ENCODE measurements around the gene ATM.
"Not testable (repeated sequence)": the region's sequence is repeated elsewhere in the genome, so short reads cannot be mapped to it uniquely, and the experiment has no call there.

Gene ATM

GRCh38 chr11:108286370-108286769, 63.5 kb downstream of the ATM start:
- Histone ChIP-seq H3K27me3 (no peaks in the 10 kb centered on the region), H3K4me3 (ENCODE audit: low read depth, low read length) (no peak overlapping the region), H3K9me3 (no peaks in the 10 kb centered on the region), H3K36me3 (peaks cover 29% of the 10 kb centered on the region), H3K4me1 (no peaks in the 10 kb centered on the region)
- DNase-seq: no peak
- TF ChIP-seq CTCF (IDR thresholded peaks at IDR 0.05; ENCODE audit: low read depth, low read length): no peak

- H3K36me3 ChIP-seq: peaks cover 32% of the 10 kb centered on the region
Measured at GRCh38 chr11:108286956-108287355, 64.1 kb downstream of the ATM start.

GRCh38 chr11:108289066-108289465, 66.2 kb downstream of the ATM start:
- not testable (repeated sequence) for DNase-seq; H3K9me3 ChIP-seq; H3K27me3 ChIP-seq; H3K4me1 ChIP-seq; H3K4me3 ChIP-seq (ENCODE audit: low read depth, low read length)
- peaks cover 26% of the 10 kb centered on the region for H3K36me3 ChIP-seq

More at GRCh38 chr11:108286956-108287355, 64.1 kb downstream of the ATM start:
- no peak for TF ChIP-seq CTCF (IDR thresholded peaks at IDR 0.05; ENCODE audit: low read depth, low read length)
- Histone ChIP-seq H3K4me3 (ENCODE audit: low read depth, low read length) (no peak overlapping the region), H3K27me3 (no peaks in the 10 kb centered on the region), H3K9me3 (no peaks in the 10 kb centered on the region), H3K4me1 (no peaks in the 10 kb centered on the region)
- no peak for DNase-seq

- no peaks in the 10 kb centered on the region for H3K27me3 ChIP-seq
- TF ChIP-seq CTCF (IDR thresholded peaks at IDR 0.05; ENCODE audit: low read depth, low read length): no peak
- no peak for DNase-seq
- no peaks in the 10 kb centered on the region for H3K4me1 ChIP-seq
- H3K36me3 ChIP-seq: peaks cover 26% of the 10 kb centered on the region
- no peaks in the 10 kb centered on the region for H3K9me3 ChIP-seq
- no peak overlapping the region for H3K4me3 ChIP-seq (ENCODE audit: low read depth, low read length)
Measured at GRCh38 chr11:108289699-108290098, 66.8 kb downstream of the ATM start.

- TF ChIP-seq CTCF (IDR thresholded peaks at IDR 0.05; ENCODE audit: low read depth, low read length): no peak
- H3K36me3 ChIP-seq: peaks cover 36% of the 10 kb centered on the region
- no peak for DNase-seq
Measured at GRCh38 chr11:108293229-108293628, 70.4 kb downstream of the ATM start.

GRCh38 chr11:108302121-108302785, 79.4 kb downstream of the ATM start:
- DNase-seq: no peak
- H3K4me1 ChIP-seq: no peaks in the 10 kb centered on the region
- H3K9me3 ChIP-seq: no peaks in the 10 kb centered on the region
- no peaks in the 10 kb centered on the region for H3K27me3 ChIP-seq
- no peak for TF ChIP-seq CTCF (IDR thresholded peaks at IDR 0.05; ENCODE audit: low read depth, low read length)
- no peak overlapping the region for H3K4me3 ChIP-seq (ENCODE audit: low read depth, low read length)
- H3K36me3 ChIP-seq: peaks cover 51% of the 10 kb centered on the region

More at GRCh38 chr11:108293229-108293628, 70.4 kb downstream of the ATM start:
- Histone ChIP-seq H3K27me3 (no peaks in the 10 kb centered on the region), H3K9me3 (no peaks in the 10 kb centered on the region), H3K4me1 (no peaks in the 10 kb centered on the region), H3K4me3 (ENCODE audit: low read depth, low read length) (no peak overlapping the region)

Measured in BE2C (cell line).